ENCODE measurements around the gene PARVA. TPM values are rescaled to one million over a fixed set of nuclear protein-coding genes. Genes with fewer than 3 reads are reported as not detected.
"Not testable (repeated sequence)": the region's sequence is repeated elsewhere in the genome, so short reads cannot be mapped to it uniquely, and the experiment has no call there.

The PARVA gene
- total RNA-seq, 1 experiment from 2014 or later, result 13.2 TPM

- no peak for DNase-seq (ENCODE audit: low read depth, low spot score)
- in situ Hi-C loops (cut with HindIII; ENCODE audit: low pct_unique_long_range_greater_than_20kb, low sequenced_read_pairs), result no loop called here
Observed at GRCh38 chr11:12503886-12504285, 126.5 kb downstream of the PARVA start.

- in situ Hi-C loops (cut with HindIII; ENCODE audit: low pct_unique_long_range_greater_than_20kb, low sequenced_read_pairs), result no loop called here
- DNase-seq (ENCODE audit: low read depth, low spot score), result no peak
Observed at GRCh38 chr11:12505183-12505582, 127.8 kb downstream of the PARVA start.

GRCh38 chr11:12506404-12506921 lies 129.1 kb downstream of the PARVA start:
- DNase-seq (ENCODE audit: low read depth, low spot score), result no peak
- in situ Hi-C loops (cut with HindIII; ENCODE audit: low pct_unique_long_range_greater_than_20kb, low sequenced_read_pairs), result no loop called here

- DNase-seq (ENCODE audit: low read depth, low spot score), result no peak
- in situ Hi-C loops (cut with HindIII; ENCODE audit: low pct_unique_long_range_greater_than_20kb, low sequenced_read_pairs), result no loop called here
Observed at GRCh38 chr11:12507391-12507790, 130.0 kb downstream of the PARVA start.

- DNase-seq (ENCODE audit: low read depth, low spot score), result no peak
- in situ Hi-C loops (cut with HindIII; ENCODE audit: low pct_unique_long_range_greater_than_20kb, low sequenced_read_pairs), result no loop called here
Observed at GRCh38 chr11:12508151-12508751, 130.9 kb downstream of the PARVA start.

GRCh38 chr11:12509371-12509770 lies 132.0 kb downstream of the PARVA start:
- in situ Hi-C loops (cut with HindIII; ENCODE audit: low pct_unique_long_range_greater_than_20kb, low sequenced_read_pairs), result no loop called here
- no peak for DNase-seq (ENCODE audit: low read depth, low spot score)

GRCh38 chr11:12512132-12512531 lies 134.8 kb downstream of the PARVA start:
- DNase-seq (ENCODE audit: low read depth, low spot score), result no peak
- in situ Hi-C loops (cut with HindIII; ENCODE audit: low pct_unique_long_range_greater_than_20kb, low sequenced_read_pairs), result no loop called here

GRCh38 chr11:12512826-12513395 lies 135.5 kb downstream of the PARVA start:
- no peak for DNase-seq (ENCODE audit: low read depth, low spot score)

GRCh38 chr11:12516387-12517105 lies 139.2 kb downstream of the PARVA start:
- no peak for DNase-seq (ENCODE audit: low read depth, low spot score)
- in situ Hi-C loops (cut with HindIII; ENCODE audit: low pct_unique_long_range_greater_than_20kb, low sequenced_read_pairs), result no loop called here

More at GRCh38 chr11:12512826-12513395, 135.5 kb downstream of the PARVA start:
- in situ Hi-C loops (cut with HindIII; ENCODE audit: low pct_unique_long_range_greater_than_20kb, low sequenced_read_pairs), result no loop called here

GRCh38 chr11:12517306-12517705 lies 139.9 kb downstream of the PARVA start:
- no peak for DNase-seq (ENCODE audit: low read depth, low spot score)
- in situ Hi-C loops (cut with HindIII; ENCODE audit: low pct_unique_long_range_greater_than_20kb, low sequenced_read_pairs), result no loop called here

- DNase-seq (ENCODE audit: low read depth, low spot score), result no peak
- in situ Hi-C loops (cut with HindIII; ENCODE audit: low pct_unique_long_range_greater_than_20kb, low sequenced_read_pairs), result no loop called here
Observed at GRCh38 chr11:12517741-12518140, 140.4 kb downstream of the PARVA start.

- no peak for DNase-seq (ENCODE audit: low read depth, low spot score)
- in situ Hi-C loops (cut with HindIII; ENCODE audit: low pct_unique_long_range_greater_than_20kb, low sequenced_read_pairs), result no loop called here
Observed at GRCh38 chr11:12518606-12519385, 141.4 kb downstream of the PARVA start.

GRCh38 chr11:12520054-12520453 lies 142.7 kb downstream of the PARVA start:
- DNase-seq (ENCODE audit: low read depth, low spot score), result no peak
- in situ Hi-C loops (cut with HindIII; ENCODE audit: low pct_unique_long_range_greater_than_20kb, low sequenced_read_pairs), result no loop called here

GRCh38 chr11:12520576-12520975 lies 143.2 kb downstream of the PARVA start:
- in situ Hi-C loops (cut with HindIII; ENCODE audit: low pct_unique_long_range_greater_than_20kb, low sequenced_read_pairs); DNase-seq (ENCODE audit: low read depth, low spot score): not testable (repeated sequence)

- in situ Hi-C loops (cut with HindIII; ENCODE audit: low pct_unique_long_range_greater_than_20kb, low sequenced_read_pairs), result no loop called here
- DNase-seq (ENCODE audit: low read depth, low spot score), result no peak
Observed at GRCh38 chr11:12523180-12523924, 146.0 kb downstream of the PARVA start.

GRCh38 chr11:12524865-12525264 lies 147.5 kb downstream of the PARVA start:
- in situ Hi-C loops (cut with HindIII; ENCODE audit: low pct_unique_long_range_greater_than_20kb, low sequenced_read_pairs), result no loop called here
- DNase-seq (ENCODE audit: low read depth, low spot score), result no peak

- no peak for DNase-seq (ENCODE audit: low read depth, low spot score)
- in situ Hi-C loops (cut with HindIII; ENCODE audit: low pct_unique_long_range_greater_than_20kb, low sequenced_read_pairs), result no loop called here
Observed at GRCh38 chr11:12525466-12526055, 148.2 kb downstream of the PARVA start.
